GM12878 (cell line): ENCODE data around the gene TBC1D19. TPM values are rescaled to one million over a fixed set of nuclear protein-coding genes. Genes with fewer than 3 reads are reported as not detected.

ENCODE experiments used
- ATAC-seq: fragments of 200-7000 bp; cut with Tn5 transposase; 3 replicates; pipeline ENCODE4 v1.9.1; 2020; ENCODE audit warnings: mild to moderate bottlenecking, moderate library complexity
- BruUV-seq: library from RNA; stranded (reverse); fragments of 400-500 nt; replicated peaks from 2 replicates; lab custom pipeline; 2021; lab: Mats Ljungman, UMichigan
- CTCF ChIA-PET: fragments of 300-600 bp; sonication (Branson Sonifier 250); formaldehyde crosslinking; extraction: SDS; loops from one replicate; lab custom pipeline; 2021; ENCODE audit warnings: inconsistent platforms; lab: Yijun Ruan, JAX
- POLR2A ChIA-PET: fragments of 350-600 bp; formaldehyde crosslinking; extraction: SDS; loops from one replicate; lab custom pipeline; 2021; ENCODE audit warnings: inconsistent platforms; lab: Charles Lee
- RAD21 ChIA-PET: fragments of 300-600 bp; sonication (Branson Sonifier 250); formaldehyde crosslinking; loops from one replicate; lab custom pipeline; 2023; ENCODE audit warnings: antibody characterized with exemption; ENCODE audit not compliant: unreplicated experiment; lab: Charles Lee
- SMC1A ChIA-PET: fragments of 300-600 bp; sonication (Branson Sonifier 250); formaldehyde crosslinking; loops from one replicate; lab custom pipeline; 2023; ENCODE audit not compliant: unreplicated experiment, uncharacterized antibody; lab: Charles Lee
- DNase-seq: peaks from one replicate; pipeline ENCODE4 v3.0.0-alpha.2; 2011; ENCODE audit warnings: low read depth, low spot score
- FAIRE-seq: peaks from 3 replicates; lab custom pipeline; 2011; peaks lifted over from hg19 to GRCh38; lab: Jason Lieb, UNC
- H2AFZ ChIP-seq: 2 replicates; pipeline ENCODE4 v1.6.0; 2011; ENCODE audit warnings: low read depth, low read length, control low read depth; ENCODE audit not compliant: control insufficient read depth
- H3K27ac ChIP-seq: 2 replicates; pipeline ENCODE4 v1.5.1; 2011; ENCODE audit warnings: control low read depth; ENCODE audit not compliant: control insufficient read depth, insufficient read depth
- H3K27me3 ChIP-seq, 2 experiments: replicated peaks in 1 of 2; 2 replicates each; pipeline versions ENCODE4 v1.6.0 to v1.6.1; 2011; ENCODE audit warnings: low read length in 1 of 2; ENCODE audit not compliant: control insufficient read depth in 2 of 2, insufficient read depth in 2 of 2
- H3K36me3 ChIP-seq, 2 experiments: 2 replicates each; pipeline ENCODE4 v1.5.1; 2011; ENCODE audit warnings: low read length in 1 of 2; ENCODE audit not compliant: control insufficient read depth in 2 of 2, insufficient read depth in 2 of 2
- H3K4me1 ChIP-seq: 2 replicates; pipeline ENCODE4 v1.6.1; 2011; ENCODE audit warnings: mild to moderate bottlenecking, low read length, moderate library complexity, mixed read lengths; ENCODE audit not compliant: control insufficient read depth, insufficient read depth
- H3K4me2 ChIP-seq: 2 replicates; pipeline ENCODE4 v1.6.0; 2011; ENCODE audit warnings: control low read depth; ENCODE audit not compliant: control insufficient read depth, insufficient read depth
- H3K4me3 ChIP-seq: fragments of 200-600 bp; sonication (generic); 2 replicates; pipeline ENCODE4 v1.5.1; 2016
- H3K79me2 ChIP-seq: 2 replicates; pipeline ENCODE4 v1.6.0; 2011; ENCODE audit warnings: low read length; ENCODE audit not compliant: control insufficient read depth, insufficient read depth
- H3K9ac ChIP-seq: 2 replicates; pipeline ENCODE4 v1.8.0; 2011; ENCODE audit warnings: low read length, control low read depth, mixed read lengths; ENCODE audit not compliant: control insufficient read depth, insufficient read depth
- H3K9me3 ChIP-seq: replicated peaks from 3 replicates; pipeline ENCODE4 v1.5.1; 2011; ENCODE audit warnings: mild to moderate bottlenecking, low read length; ENCODE audit not compliant: control insufficient read depth, insufficient read depth
- H4K20me1 ChIP-seq: 2 replicates; pipeline ENCODE4 v1.6.0; 2011; ENCODE audit not compliant: control insufficient read depth, insufficient read depth
- CUX1 ChIP-seq: IDR thresholded peaks from 2 replicates; pipeline ENCODE4 v1.6.1; 2012; ENCODE audit warnings: improper control_type of control experiment, low read depth, low read length; ENCODE audit not compliant: insufficient replicate concordance
- HDAC6 ChIP-seq: fragments of 200-600 bp; sonication (generic); IDR thresholded peaks from one replicate; pipeline ENCODE4 v1.8.0; 2017; ENCODE audit warnings: antibody characterized with exemption; ENCODE audit not compliant: unreplicated experiment
- IKZF1 ChIP-seq: fragments of 450-650 bp; conservative IDR thresholded peaks from 2 replicates; pipeline ENCODE4 v1.6.1; 2017; ENCODE audit warnings: antibody characterized with exemption, mild to moderate bottlenecking
- KDM1A ChIP-seq: fragments of 200-600 bp; sonication (generic); IDR thresholded peaks from 2 replicates; pipeline ENCODE4 v1.6.1; 2016; ENCODE audit warnings: borderline replicate concordance
- NR2C1 ChIP-seq: fragments of 450-650 bp; IDR thresholded peaks from 2 replicates; pipeline ENCODE4 v1.6.1; 2017; ENCODE audit warnings: antibody characterized with exemption, mild to moderate bottlenecking, moderate library complexity
- PRDM15 ChIP-seq: fragments of 450-650 bp; formaldehyde crosslinking; IDR thresholded peaks from 2 replicates; pipeline ENCODE4 v1.4.0; 2020; ENCODE audit warnings: mild to moderate bottlenecking, moderate library complexity
- SIX5 ChIP-seq: IDR thresholded peaks from 2 replicates; pipeline ENCODE4 v1.6.1; 2011; ENCODE audit warnings: mild to moderate bottlenecking, low read depth, low read length, moderate library complexity; ENCODE audit not compliant: severe bottlenecking
- SMARCA5 ChIP-seq: fragments of 450-650 bp; IDR thresholded peaks from 2 replicates; pipeline ENCODE4 v1.6.1; 2017; ENCODE audit warnings: mild to moderate bottlenecking
- SREBF1 ChIP-seq: IDR thresholded peaks from 2 replicates; pipeline ENCODE4 v1.6.1; 2012; ENCODE audit warnings: mild to moderate bottlenecking, low read length
- ZNF687 ChIP-seq: fragments of 450-650 bp; IDR thresholded peaks from 2 replicates; pipeline ENCODE4 v1.6.1; 2017; ENCODE audit warnings: mild to moderate bottlenecking, moderate library complexity
- in situ Hi-C: fragments of 300-500 bp; cut with MboI; formaldehyde crosslinking; loops from 9 replicates; pipeline ENCODE4 v1.14.3; 2018; ENCODE audit warnings: mixed read lengths
- intact Hi-C: fragments of 100-400 bp; cut with micrococcal nuclease; formaldehyde crosslinking; loops from one replicate; pipeline ENCODE4 v1.14.2; 2022; ENCODE audit not compliant: unreplicated experiment
- polyA plus RNA-seq, 11 experiments: library from polyadenylated mRNA; depleted of rRNA in 4 of 11; unstranded in 6 of 11; stranded (reverse) in 5 of 11; fragments of >200 nt; fragmentation: Nextera tagmentation in 4 of 11; fragmentation: Illumina TruSeq in 1 of 11; extraction: Ambion mirVana in 4 of 11; extraction: Trizol in 1 of 11; gene quantifications; 1 replicate in 1 of 11; 2 replicates in 10 of 11; pipeline versions ENCODE4 v1.2.1 to v1.2.3, GENCODE V29; 2011 to 2016; ENCODE audit warnings: inconsistent platforms in 2 of 11, missing spikeins in 2 of 11, low read depth in 1 of 11
- total RNA-seq, 4 experiments: library from RNA; depleted of rRNA in 3 of 4; stranded (reverse); fragments of >200 nt in 3 of 4; fragmentation: Illumina TruSeq in 1 of 4; extraction: Trizol in 1 of 4; gene quantifications; 2 replicates each; pipeline versions ENCODE4 v1.2.1 to v1.2.3, GENCODE V29; 2013 to 2021

Gene TBC1D19
- total and polyA plus RNA-seq, 10 of the 15 experiments (the other 5 are each of a cell fraction or from before 2014, with no cell fraction given): 0.29 to 3.9 (median 2.1) TPM

- CTCF ChIA-PET: interaction anchor here (0.6 kb wide), 1 partner anchor 94 kb away, joined by 3 read pairs; no protein-coding TSS in a partner anchor
- intact Hi-C loops (no loop called here), in situ Hi-C loops (no loop called here)
- H3K27me3 ChIP-seq: no peaks in the 10 kb centered on the region
- ATAC-seq (no peak; the same call in 2 of the 3 replicates), DNase-seq (no peak), FAIRE-seq (no peak)
- RAD21 ChIA-PET: interaction anchor here (2.1 kb wide), 1 partner anchor 269 kb away, joined by 7 read pairs; no protein-coding TSS in a partner anchor
- no peaks in the 10 kb centered on the region for H3K9me3 ChIP-seq
- H3K4me2 ChIP-seq: no peak overlapping the region
- no peak overlapping the region for H3K9ac ChIP-seq
- SMC1A ChIA-PET: interaction anchor here (0.6 to 2.8 kb wide), 4 partner anchors 10 to 697 kb away, joined by 4 to 16 read pairs (median 8); no protein-coding TSS in a partner anchor
- H4K20me1 ChIP-seq: no peaks in the 10 kb centered on the region
- no peak overlapping the region for H3K4me3 ChIP-seq
- H2AFZ ChIP-seq: no peak overlapping the region
- no peak overlapping the region for H3K27ac ChIP-seq
- no peaks in the 10 kb centered on the region for H3K36me3 ChIP-seq
- no peaks in the 10 kb centered on the region for H3K4me1 ChIP-seq
- POLR2A ChIA-PET: no interaction called here
- no TSS peak for BruUV-seq
- H3K79me2 ChIP-seq: no peaks in the 10 kb centered on the region
- no peak for TF ChIP-seq PRDM15 (CRISPR knock-in tag)
- no peak for TF ChIP-seq SMARCA5
- TF ChIP-seq SREBF1: no peak
- no peak for TF ChIP-seq IKZF1
- TF ChIP-seq KDM1A: no peak
- no peak for TF ChIP-seq HDAC6
- TF ChIP-seq ZNF687: no peak
- TF ChIP-seq CUX1: no peak
- TF ChIP-seq NR2C1: no peak
- no peak for TF ChIP-seq SIX5
These were observed 140.7 kb downstream of the TBC1D19 start for GRCh38 chr4:26724534-26724933.
